HFF-Myc (cell line): Measurements from ENCODE around the gene ZNF423.

Experiments
- DNase-seq: peaks from one replicate; pipeline ENCODE4 v3.0.0-alpha.2; 2011; ENCODE audit warnings: low read depth; ENCODE audit errors: extremely low read depth
- H3K4me3 ChIP-seq: replicated peaks from 2 replicates; pipeline ENCODE4 v1.5.1; 2011; ENCODE audit warnings: low read depth, mild to moderate bottlenecking, control low read depth, low read length
- CTCF ChIP-seq: IDR thresholded peaks from 2 replicates; pipeline ENCODE4 v1.5.1; 2012; ENCODE audit warnings: mild to moderate bottlenecking, low read depth, low read length, control low read depth; ENCODE audit errors: missing control alignments

ZNF423 gene

GRCh38 chr16:49608098-49608497 lies 247.8 kb downstream of the ZNF423 start:
- DNase-seq, result no peak
- TF ChIP-seq CTCF, result no peak
- H3K4me3 ChIP-seq, result no peak overlapping the region

DNA sequence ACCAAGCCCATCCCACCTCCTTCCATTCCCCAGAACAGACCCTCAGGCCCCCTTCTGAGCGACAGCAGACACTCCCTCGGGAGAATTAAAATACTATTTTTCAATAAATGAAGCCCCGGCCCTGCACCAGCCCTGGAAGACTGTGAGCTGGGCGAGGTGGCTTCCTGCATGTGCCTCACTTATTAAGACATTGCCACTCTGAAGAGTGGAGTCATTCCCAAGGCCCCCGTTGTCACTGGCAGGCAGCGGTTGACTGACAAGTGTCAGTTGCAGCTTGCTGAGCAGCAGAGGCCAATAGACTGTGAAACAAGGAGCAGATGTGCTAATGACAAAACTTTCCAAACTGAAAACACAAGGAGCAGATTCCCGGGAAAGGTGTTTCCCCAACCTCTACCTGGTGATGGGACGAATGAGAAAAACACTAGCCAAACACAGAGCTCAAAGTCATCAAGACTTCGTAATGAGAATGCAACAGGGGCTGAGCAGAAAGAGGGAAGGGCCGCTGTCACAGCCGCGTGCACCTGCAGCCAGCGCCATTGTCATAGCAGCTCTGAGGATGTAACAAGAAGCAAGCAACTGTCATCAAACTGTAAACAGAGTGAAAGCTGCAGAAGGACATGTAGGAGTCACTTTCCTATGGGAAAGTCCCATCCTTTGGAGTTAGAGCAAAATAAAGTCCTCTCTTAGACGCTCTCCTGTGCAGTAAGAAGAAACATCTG lies 250.2 kb downstream of the ZNF423 start:
- H3K4me3 ChIP-seq, result no peak overlapping the region
- no peak for DNase-seq
- TF ChIP-seq CTCF, result no peak

- no peak for DNase-seq
- no peak overlapping the region for H3K4me3 ChIP-seq
- no peak for TF ChIP-seq CTCF
Observed at GRCh38 chr16:49604602-49605001, 251.3 kb downstream of the ZNF423 start.

GRCh38 chr16:49603956-49604355 lies 252.0 kb downstream of the ZNF423 start:
- DNase-seq, result no peak
- TF ChIP-seq CTCF, result no peak

GRCh38 chr16:49602976-49603310 lies 253.0 kb downstream of the ZNF423 start:
- no peak overlapping the region for H3K4me3 ChIP-seq
- no peak for TF ChIP-seq CTCF
- DNase-seq, result no peak

More at GRCh38 chr16:49603956-49604355, 252.0 kb downstream of the ZNF423 start:
- H3K4me3 ChIP-seq, result no peak overlapping the region

- DNase-seq, result no peak
- TF ChIP-seq CTCF, result no peak
- H3K4me3 ChIP-seq, result no peak overlapping the region
Observed at GRCh38 chr16:49602201-49602975, 253.5 kb downstream of the ZNF423 start.

GRCh38 chr16:49601576-49601975 lies 254.3 kb downstream of the ZNF423 start:
- no peak for DNase-seq
- TF ChIP-seq CTCF, result no peak

More at GRCh38 chr16:49601576-49601975, 254.3 kb downstream of the ZNF423 start:
- H3K4me3 ChIP-seq, result no peak overlapping the region
